NCI-H774 (cell line): ENCODE results near the gene PNLIPRP2.

Experiments used
- DNase-seq: peaks from one replicate; lab custom pipeline; 2025; lab: John Stamatoyannopoulos, UW

The PNLIPRP2 gene

DNA sequence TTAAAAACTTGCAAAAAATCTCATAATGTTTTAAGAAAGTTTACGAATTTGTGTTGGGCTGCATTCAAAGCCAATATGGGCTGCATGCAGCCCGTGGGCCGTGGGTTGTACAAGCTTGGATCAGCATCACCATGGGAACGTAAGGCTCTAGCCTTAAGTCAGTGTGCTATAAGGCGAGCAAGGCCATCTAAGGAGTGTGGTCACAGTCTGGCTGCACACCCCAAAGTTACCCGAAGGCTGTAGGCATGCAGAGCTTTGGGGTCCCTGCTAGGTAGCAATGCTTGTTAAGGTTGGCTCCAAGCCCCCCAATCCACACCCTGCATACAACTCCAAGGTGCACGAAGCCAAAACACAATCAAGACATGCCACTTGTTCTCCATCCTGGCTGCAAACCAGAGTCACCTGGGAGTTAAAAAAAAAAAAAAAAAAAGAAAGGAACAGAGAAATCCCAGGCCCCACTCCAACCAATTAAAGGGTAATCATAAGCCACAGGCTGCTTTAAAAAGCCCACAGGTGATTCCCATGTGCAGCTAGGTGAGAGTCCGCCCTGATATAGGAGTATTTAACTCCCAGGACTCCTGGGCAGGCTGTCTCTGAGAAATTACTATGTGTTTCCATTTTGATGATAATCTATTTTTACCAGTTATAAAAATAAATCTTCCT lies 8.5 kb upstream of the PNLIPRP2 start:
- no peak for DNase-seq

DNA sequence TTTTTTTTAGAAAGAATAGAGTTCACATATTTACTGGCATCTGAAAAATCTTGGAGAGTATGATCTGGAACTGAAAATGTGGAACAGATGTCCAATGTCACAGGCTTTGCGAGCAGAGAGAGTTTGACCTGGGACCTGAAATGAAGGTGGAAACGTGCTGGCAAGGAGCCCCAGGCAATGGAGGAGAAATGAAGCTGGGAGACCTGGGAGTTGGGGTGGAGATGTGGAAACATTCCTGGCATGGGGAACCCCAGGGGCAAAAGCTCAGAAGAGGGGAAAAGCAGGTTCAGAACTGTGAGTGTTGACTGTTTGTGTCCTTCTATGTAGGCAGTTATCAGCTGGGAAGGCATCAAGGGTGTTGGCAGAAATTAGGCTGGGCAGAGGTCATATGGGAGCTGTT lies 7.3 kb upstream of the PNLIPRP2 start:
- DNase-seq = no peak

DNA sequence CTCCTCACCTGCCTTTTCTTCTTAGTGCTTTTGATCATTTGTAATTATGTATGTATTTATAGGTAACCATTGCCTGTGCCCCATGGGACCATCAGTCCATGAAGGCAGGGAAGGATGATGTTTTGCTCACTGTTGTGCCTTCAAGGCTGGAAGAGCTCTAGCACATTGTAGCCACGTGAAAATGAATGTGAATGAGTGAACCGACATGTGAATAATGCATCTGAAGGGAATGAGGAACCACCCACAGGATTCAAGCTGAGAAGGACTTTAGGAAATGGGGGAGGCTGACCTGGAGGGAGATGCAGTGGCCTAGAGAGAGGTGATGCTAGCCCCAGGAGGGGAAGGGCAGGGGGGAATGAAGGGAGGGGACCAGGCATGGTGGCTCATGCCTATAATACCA lies 6.0 kb upstream of the PNLIPRP2 start:
- no peak for DNase-seq

DNA sequence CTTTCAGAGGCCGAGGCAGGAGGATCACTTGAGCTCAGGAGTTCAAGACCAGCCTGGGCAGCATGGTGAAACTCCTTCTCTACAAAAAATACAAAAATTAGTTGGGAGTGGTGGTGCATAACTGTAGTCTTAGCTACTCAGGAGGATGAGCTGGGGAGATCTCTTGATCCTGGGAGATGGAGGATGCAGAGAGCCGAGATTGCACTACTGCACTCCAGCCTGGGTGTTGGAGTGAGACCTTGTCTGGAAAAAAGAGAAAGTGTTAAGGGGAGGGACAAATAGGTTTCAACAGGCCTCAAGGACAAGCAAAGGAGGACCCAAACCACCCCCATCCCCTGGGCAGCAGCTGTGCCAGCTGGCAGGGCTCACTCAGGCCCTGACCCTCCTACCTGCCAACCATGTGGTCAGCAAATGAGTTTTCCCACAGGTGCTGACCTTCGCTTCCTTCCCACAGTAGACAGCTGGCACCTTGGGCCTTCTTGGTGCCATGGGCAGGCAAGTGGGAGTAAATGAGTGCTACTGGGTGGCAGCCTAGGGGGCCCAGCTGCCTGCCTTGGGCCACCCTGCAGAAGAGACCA lies 5.5 kb upstream of the PNLIPRP2 start:
- DNase-seq = no peak

DNA sequence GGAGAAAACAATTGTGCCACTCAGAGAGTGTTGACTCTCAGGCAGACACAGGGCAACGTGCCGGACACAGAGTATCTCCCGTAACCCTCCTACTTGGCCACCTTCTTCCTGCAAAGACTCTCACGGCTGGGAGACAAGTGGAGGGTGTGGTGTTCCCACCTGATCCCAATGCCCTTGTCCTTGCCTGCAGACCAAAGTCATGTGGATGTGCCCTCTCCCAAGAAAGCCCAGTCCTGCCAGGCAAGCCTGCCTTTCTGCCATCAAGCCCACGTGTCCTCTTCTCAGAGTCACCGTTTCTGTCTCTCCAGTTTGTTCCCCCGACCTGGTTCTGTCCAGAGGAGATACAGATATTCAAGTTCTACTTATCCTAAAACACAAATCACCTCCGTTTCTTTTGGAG lies 723 bp downstream of the PNLIPRP2 start:
- DNase-seq = no peak

DNA sequence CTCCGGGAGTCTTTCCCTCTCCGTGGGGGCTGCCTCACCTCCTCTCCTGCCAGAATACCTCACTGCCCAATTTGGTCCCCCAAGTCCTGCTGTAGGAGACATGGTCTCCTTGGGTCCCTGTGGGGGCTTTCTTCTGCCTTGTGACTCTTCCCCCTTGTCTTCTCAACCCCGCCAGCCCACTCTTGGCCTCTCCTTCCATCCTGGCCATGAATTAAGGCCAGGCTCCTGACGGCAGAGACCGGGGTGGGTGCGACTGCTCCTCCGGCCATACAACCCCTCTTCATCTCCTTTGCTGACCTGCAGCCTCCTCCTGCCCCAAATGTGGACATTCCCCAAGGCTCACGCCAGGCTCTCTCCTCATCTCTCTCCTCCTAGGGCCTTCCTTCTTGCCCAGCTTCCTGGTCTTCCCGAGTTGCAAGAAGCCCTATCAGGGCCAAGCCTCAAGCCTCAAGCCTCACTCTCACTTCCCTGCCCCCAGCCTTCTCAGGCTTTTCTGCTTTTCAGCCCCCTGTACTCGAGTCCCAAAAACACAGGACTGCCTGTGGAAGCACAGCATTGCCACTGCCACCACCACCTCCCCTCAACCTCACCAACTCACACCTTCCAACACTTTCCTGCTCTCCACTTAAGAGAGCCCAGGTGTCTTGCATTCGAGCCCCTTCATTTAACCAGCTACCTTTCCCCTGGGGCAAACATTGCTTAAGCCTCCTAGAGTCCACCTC lies 1.3 kb downstream of the PNLIPRP2 start:
- DNase-seq = no peak

DNA sequence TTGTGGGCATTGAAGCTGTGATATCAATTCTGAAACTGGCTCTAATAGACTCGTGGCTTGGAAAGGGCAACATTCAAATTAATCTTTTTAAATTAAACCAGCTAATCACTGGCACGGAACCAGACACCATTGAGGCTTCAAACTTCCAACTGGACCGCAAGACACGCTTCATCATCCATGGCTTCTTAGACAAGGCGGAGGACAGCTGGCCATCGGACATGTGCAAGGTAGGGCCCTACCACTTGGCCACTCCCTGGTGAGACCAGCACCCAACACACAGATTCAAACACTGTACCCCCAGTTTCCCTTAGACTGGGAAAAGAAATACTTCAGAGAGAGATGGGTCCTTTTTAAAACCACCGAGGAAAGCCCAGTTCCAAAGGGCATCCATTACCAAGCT lies 5.1 kb downstream of the PNLIPRP2 start:
- no peak for DNase-seq

DNA sequence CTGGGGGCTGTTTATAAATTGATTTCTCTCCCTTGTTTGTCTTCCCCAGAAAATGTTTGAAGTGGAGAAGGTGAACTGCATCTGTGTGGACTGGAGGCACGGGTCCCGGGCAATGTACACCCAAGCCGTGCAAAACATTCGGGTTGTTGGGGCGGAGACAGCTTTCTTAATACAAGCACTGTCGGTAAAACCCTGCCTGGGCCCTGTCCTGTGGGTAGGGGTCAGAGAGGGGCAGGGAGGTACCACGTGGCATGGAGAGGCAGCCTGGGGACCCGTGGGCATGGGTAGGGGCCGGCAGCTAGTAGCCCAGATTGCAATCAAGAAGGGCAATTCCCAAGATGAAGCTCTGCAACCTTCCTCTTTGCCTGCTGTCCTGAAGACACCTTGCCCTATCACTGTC lies 6.1 kb downstream of the PNLIPRP2 start:
- DNase-seq = no peak

DNA sequence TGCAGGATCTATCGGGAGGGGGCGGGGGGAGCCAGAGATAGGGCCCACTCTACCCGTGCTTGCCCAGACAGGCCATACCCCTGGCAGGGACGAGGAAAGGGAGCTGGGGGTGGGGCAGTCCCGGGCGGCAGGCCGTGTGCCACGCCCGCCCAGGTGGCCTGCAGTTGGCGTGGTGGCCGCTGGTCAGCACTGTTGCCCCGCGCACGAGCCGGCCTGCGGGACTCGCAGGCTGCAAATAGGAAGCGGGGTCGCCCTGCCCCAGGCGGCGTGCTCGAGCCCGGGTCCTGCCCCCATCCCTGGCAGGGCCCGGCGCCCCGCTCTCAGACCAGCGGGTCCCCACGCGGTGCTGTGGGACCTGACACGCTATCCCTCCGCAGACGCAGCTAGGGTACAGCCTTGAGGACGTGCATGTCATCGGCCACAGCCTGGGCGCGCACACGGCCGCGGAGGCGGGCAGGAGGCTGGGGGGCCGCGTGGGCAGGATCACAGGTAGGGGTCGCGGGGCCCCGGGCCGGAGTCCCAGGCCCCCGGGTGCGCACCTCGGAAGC lies 6.7 kb downstream of the PNLIPRP2 start:
- no peak for DNase-seq

DNA sequence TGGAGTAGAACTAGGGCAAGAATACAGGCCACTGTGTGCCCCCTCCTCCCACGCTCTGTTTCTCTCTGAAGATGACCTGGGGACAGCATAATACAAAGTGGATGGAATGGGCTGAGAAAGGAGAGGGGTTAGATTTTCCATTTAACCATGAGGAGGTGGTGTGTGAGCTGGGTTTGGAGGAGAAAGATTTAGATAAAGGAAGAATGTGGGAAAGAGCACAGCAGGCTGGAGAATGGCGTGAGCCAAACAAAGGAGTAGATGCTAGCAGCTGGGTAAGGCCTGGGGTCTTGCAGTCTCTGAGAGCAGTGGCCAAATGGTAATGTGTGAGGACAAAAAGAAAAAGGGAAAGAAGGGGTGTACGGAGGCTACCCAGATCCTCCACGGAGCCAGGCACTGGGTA lies 8.6 kb downstream of the PNLIPRP2 start:
- DNase-seq = no peak

DNA sequence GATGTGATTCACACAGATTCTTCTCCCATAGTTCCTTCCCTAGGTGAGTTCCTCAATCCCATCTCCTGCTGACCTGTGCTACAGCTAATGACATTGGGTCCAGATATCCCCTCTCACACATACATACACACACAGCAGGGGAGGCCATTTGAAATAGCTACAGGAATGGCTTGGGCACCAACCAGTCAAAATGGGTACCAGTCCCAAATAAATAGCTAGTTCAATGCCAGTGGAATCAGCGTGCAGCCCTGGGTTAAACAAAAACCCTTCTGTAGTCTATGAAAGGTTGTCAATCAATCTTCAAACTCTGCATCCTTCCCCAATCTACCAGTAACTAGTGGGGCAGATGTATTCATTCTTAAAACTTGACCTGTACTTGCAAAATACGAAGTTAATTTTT lies 9.3 kb downstream of the PNLIPRP2 start:
- DNase-seq = no peak

DNA sequence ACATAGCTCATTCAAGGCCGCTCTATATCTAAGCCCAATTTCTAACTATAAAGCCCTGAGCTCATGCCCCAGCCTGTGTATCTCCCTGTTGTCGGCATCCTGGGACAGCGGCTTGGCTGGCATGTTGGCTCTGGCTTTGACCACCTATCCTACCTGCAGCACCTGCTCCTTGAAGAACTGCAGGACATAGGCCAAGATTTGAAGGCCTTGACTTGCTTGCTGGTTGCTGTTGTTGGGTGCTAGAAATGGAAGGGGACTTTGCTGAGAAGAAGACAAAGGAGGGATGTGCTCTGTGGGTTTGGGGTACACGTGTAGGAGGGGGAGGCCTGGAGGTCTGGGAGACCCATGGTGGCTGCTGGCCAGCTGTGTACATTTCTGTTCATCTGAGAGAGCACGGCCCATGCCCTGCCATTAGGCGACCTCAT lies 11.1 kb downstream of the PNLIPRP2 start:
- no peak for DNase-seq

DNA sequence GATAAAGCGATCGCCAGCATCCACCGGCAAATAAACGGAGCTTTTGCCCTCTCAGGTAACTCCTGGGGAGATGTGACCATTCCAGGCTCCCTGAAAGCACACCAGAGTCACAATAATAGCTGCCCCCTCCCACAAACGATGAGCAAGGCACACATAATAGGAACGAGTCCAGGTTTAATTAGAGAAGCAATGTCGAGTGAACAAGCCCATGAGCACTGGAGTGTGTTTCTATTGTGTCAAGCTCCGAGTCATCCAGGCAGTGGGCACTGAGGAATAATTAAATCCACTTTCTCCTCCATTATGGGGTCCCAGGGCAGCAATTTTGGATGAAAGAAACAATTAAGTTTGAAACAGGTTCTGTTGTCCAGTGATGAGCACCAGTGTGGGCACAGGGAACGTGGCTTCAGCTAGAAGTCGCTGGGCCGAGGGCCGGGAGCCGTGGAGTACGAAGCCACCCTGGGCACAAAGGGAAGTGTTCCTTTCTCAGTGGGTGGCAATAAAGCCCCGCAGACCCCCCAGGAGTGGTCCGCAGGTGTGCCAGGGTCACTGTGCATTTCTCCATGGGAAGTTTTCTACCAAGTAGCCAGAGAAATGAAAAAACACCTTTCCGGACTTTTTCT lies 12.0 kb downstream of the PNLIPRP2 start:
- DNase-seq = no peak

DNA sequence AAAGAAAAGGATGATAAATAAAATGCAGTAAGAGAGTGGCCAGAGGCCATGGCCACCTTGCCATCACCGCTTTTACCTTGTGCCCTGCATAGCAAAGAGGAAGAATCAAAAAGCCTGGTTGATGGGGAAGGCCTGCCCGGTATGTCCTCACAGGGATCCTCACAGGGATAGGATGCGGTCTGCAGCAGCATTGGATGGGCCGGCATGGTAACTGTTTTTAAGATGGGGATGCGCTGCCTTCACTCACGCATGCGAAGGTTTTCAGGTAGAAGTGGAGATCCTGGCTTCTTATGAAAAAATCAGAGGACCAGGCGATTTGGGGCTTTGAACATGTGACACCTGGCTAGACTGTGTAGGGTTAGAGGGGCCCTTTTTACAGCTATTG lies 12.5 kb downstream of the PNLIPRP2 start:
- no peak for DNase-seq

DNA sequence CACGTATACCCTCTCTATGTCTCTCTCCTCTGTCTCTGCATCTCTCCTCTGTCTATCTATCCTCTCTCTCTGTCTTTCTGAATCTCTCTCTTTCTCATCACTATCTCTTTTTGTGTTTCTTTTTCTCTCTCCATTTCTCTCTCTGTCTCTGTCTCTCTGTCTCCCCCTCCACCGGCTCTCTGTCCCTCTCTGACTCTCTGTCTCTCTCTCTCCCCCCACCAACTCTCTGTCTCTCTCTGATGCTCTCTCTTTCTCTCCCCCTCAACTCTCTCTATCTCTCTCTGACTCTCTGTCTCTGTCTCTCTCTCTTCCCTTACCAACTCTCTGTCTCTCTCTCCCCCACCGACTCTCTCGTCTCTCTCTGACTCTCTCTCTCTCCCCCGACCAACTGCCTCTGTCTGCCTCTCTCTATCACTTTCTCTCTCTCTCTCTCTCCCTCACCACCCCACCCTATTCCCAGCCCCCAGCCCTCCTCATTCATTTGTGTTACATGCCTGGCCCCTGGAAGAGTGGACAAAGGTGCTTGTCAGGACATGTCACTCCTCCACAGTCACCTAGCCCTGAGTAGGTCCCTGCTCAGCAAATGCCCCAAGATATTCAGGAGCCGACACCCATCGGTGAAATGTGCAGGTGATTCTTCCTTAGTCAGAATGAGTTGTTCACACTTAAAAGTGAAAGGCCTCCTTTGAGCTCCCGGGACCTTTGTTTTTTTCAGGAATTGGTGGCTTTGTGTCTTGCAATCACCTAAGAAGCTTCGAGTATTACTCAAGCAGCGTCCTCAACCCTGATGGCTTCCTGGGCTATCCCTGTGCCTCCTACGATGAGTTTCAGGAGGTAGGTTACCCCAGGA lies 13.6 kb downstream of the PNLIPRP2 start:
- DNase-seq = no peak

DNA sequence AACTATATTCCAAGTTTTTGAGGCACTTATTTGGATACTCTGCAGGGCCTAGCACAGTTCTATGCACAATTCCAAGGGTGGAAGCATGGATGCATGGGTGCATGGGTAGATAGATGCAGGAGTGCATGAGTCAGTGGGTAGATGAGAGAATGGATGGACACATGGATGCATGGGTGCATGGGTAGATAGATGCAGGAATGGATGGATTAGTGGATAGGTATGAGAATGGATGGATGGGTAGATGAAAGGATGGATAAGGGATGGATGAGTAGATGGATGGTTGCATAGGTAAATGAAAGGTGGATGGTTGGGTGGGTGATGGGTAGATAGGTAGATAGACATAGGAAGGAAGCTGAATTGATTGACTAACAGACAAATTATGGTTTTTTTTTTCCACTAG lies 15.6 kb downstream of the PNLIPRP2 start:
- no peak for DNase-seq

DNA sequence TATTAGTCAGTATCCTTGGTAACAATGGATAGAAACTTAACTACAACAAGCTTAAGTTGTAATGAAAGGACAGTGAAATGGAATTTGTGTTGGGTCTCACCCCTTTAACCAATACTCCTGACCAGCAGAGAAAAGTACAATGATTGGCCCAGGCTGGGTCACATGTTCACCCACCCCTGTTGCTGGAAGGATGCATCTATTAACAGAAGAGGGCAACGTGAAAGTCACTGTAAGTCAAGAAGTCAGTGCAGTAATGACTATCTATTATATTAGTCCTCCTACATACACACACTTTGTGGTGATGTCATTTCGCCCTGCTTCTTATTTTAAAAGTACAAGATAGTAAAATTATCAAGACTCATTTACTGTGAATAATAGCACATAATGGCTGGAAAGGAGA lies 16.2 kb downstream of the PNLIPRP2 start:
- no peak for DNase-seq

DNA sequence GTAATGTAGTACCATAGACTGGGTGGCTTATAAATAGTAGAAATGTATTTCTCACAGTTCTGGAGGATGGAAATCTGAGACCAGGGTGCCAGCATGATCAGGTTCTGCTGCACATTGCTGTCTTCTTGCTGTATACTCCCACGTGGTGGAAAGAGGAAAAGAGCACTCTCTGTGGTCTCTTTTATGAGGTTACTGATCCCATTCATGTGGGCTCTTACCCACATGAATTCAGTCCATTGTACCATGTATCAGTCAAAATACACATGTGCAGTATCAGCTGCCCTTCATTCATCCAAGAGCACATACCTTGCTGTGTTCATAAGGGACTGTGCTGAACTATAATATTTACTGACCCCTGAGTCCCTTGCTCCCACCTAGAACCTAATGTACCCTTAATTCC lies 17.1 kb downstream of the PNLIPRP2 start:
- no peak for DNase-seq

DNA sequence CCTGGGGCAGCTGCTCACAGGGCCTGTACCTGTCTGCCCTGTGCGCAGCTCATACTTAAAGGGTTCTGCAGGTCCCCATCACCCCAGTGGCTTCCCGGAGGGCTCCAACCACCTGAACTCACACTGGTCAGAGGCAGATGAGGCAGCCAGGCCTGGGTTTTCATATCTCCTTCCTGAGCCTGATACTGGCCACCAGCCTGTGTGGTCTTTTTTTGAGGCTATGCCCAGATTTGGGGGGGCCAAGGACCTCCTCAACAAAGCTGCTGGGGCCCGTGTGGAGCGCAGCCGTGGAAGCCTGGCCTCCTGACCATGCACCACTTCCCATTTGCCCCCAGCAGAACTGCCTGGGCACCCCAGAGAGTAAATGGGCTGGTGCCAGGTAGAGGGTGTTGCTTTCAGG lies 25.7 kb downstream of the PNLIPRP2 start:
- DNase-seq = no peak

DNA sequence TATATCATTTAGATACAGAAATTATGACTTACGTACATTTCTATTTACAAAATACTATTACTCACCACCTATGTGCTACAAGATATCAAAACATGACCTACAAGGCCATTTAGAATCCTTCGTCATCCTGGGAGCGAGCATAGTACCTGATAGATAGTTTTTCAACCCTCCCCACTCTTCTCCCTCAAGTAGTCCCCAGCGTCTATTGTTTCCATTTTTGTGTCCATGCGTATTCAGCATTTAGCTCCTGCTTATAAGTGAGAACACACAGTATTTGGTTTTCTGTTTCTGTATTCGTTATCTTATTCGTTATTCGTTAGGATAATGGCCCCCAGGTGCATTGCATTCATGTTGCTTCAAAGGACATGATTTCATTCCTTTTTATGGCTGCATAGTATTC lies 28.1 kb downstream of the PNLIPRP2 start:
- no peak for DNase-seq

DNA sequence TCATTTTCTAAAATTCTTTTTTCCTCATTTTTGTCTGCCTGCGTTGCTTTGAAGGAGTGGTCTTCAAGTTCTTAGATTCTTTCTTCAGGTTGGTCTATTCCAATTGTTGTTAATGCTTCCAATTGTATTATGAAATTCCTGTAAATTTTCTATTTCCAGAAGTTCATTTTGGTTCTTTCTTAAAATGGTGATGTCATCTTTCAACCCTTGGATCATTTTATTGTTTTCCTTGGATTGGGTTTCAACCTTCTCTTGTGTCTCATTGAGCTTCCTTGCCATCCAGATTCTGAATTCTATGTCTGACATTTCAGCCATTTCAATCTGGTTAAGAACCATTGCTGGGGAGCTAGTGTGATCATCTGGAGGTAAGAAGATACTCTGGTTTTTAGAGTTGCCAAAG lies 33.1 kb downstream of the PNLIPRP2 start:
- DNase-seq = no peak

DNA sequence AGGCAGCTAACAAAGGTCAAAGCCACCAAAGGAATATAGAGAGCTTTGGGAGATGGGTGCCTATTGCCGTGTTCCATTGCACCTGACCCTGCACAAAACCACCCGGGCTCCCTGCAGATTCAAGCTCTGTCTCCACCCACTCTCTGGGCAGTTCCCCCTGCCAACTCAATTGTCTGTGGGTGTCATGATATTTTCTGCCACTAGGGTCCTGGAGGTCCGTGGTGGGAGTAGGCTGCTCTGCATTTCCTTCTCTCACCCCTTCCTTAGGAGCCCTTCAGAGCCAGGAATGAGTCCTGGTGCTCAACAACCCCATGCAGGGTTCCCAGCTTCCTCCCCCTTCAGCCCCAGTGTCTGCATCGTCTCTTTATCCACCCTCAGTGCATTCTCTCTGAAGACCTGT lies 34.1 kb downstream of the PNLIPRP2 start:
- no peak for DNase-seq
